Karpas-422 (cell line): ENCODE data around the gene CSTF1. TPM values are rescaled to one million over a fixed set of nuclear protein-coding genes. Genes with fewer than 3 reads are reported as not detected.

Source experiments
- DNase-seq: peaks from one replicate; pipeline ENCODE4 v3.0.0-alpha.2; 2015
- H2AFZ ChIP-seq: fragments of 200-600 bp; sonication (generic); 2 replicates; pipeline ENCODE4 v1.6.1; 2014; ENCODE audit warnings: antibody characterized with exemption, low read length, mixed read lengths
- H3K27ac ChIP-seq: fragments of 200-600 bp; sonication (generic); 2 replicates; pipeline ENCODE4 v1.5.1; 2014; ENCODE audit warnings: mild to moderate bottlenecking, low read length, moderate library complexity
- H3K27me3 ChIP-seq: fragments of 200-600 bp; sonication (generic); 2 replicates; pipeline ENCODE4 v1.6.1; 2014; ENCODE audit warnings: low read length, mixed read lengths
- H3K36me3 ChIP-seq: fragments of 200-600 bp; sonication (generic); 2 replicates; pipeline ENCODE4 v1.6.1; 2014; ENCODE audit warnings: low read length, mixed read lengths; ENCODE audit not compliant: insufficient read depth
- H3K4me1 ChIP-seq: fragments of 200-600 bp; sonication (generic); 2 replicates; pipeline ENCODE4 v1.6.1; 2014; ENCODE audit warnings: mild to moderate bottlenecking, low read length, mixed read lengths
- H3K4me2 ChIP-seq: fragments of 200-600 bp; sonication (generic); 2 replicates; pipeline ENCODE4 v1.6.1; 2014; ENCODE audit warnings: low read length, low read depth, mild to moderate bottlenecking; ENCODE audit not compliant: poor library complexity, severe bottlenecking
- H3K4me3 ChIP-seq: fragments of 200-600 bp; sonication (generic); 2 replicates; pipeline ENCODE4 v1.5.1; 2014; ENCODE audit warnings: mild to moderate bottlenecking, antibody characterized with exemption, low read length, mixed read lengths
- H3K79me2 ChIP-seq: fragments of 200-600 bp; sonication (generic); 2 replicates; pipeline ENCODE4 v1.6.1; 2014; ENCODE audit warnings: mild to moderate bottlenecking, low read length, mixed read lengths
- H3K9ac ChIP-seq: fragments of 200-600 bp; sonication (generic); 2 replicates; pipeline ENCODE4 v1.6.0; 2014; ENCODE audit warnings: low read length
- H3K9me2 ChIP-seq: fragments of 200-600 bp; sonication (generic), shearing (Covaris generic); replicated peaks from 2 replicates; pipeline ENCODE4 v1.6.0; 2014; ENCODE audit warnings: mild to moderate bottlenecking, low read length, moderate library complexity; ENCODE audit not compliant: insufficient read depth
- H3K9me3 ChIP-seq: fragments of 300-700, 200-600 bp; sonication (generic); 2 replicates; pipeline ENCODE4 v1.6.1; 2014; ENCODE audit warnings: low read length, mixed read lengths
- H4K20me1 ChIP-seq: fragments of 200-600 bp; sonication (generic); 2 replicates; pipeline ENCODE4 v1.6.1; 2014; ENCODE audit warnings: mild to moderate bottlenecking, antibody characterized with exemption, low read length, low read depth; ENCODE audit not compliant: insufficient read depth
- total RNA-seq: library from RNA; depleted of rRNA; stranded (reverse); fragments of >200 nt; shearing (Covaris generic); gene quantifications from 2 replicates; pipeline ENCODE4 v1.2.3, GENCODE V29; 2014; ENCODE audit warnings: low replicate concordance

CSTF1 gene
- total RNA-seq, 1 experiment from 2014 or later = 75.2 TPM

DNA sequence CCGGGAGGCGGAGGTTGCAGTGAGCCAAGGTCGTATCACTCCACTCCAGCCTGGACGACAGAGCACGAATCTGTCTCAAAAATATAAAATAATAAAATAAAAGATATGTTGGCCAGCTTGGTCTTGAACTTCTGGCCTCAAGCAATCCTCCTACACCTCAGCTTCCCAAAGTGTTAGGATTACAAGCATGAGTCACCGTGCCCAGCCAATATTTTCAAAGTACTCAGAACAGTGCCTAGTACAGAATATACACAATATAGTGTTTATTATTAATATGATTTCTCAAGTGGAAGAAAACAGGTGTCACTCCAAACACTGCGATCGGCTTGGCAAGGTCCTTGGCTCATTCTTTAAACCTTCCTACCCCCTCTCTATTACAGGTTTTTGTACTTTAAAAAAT is 30.5 kb upstream of the CSTF1 start:
- no peak overlapping the region for H3K4me2 ChIP-seq
- DNase-seq = no peak

DNA sequence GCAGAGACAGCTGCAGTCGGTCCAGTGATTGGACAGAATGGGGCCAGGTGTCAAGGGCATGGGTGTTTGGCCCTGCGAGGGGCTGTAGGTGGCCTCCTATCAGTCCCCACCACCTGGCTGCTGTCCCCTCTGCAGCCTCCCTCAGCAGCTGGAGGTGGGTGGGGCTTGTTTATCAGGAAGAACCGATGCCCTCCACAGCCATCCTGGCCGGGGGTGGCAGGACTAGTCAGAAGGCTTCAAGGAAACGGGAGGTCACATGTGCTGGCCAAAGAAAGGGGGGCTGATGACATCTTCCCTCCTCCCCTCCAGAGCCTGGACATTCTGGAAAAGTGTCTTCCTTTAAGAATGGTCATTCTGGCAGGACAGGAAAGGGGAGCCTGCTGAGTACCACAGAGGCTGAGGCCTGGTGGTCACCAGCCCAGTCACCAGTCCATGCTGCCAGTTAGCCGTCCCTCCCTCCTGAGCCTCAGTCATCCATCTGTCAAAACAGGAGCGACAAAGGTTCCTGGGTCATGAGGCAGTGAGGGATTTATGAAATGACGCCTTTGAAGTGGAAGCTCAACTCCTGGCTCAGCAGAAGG is 29.5 kb upstream of the CSTF1 start:
- H3K4me3 ChIP-seq = no peak overlapping the region
- H3K4me2 ChIP-seq = no peak overlapping the region
- H3K4me1 ChIP-seq = no peaks in the 10 kb centered on the region
- H4K20me1 ChIP-seq = 0 out of 2 replicates have a peak, but pooled peaks cover 3% of the 10 kb centered on the region
- no peaks in the 10 kb centered on the region for H3K9me3 ChIP-seq
- no peaks in the 10 kb centered on the region for H3K36me3 ChIP-seq
- no peaks in the 10 kb centered on the region for H3K9me2 ChIP-seq
- no peak for DNase-seq
- no peaks in the 10 kb centered on the region for H3K79me2 ChIP-seq
- H3K27ac ChIP-seq = no peak overlapping the region
- H2AFZ ChIP-seq = no peak overlapping the region
- no peaks in the 10 kb centered on the region for H3K27me3 ChIP-seq
- H3K9ac ChIP-seq = no peak overlapping the region

More for the DNA sequence above, 30.5 kb upstream of the CSTF1 start:
- H3K9ac ChIP-seq = no peak overlapping the region
- no peak overlapping the region for H3K27ac ChIP-seq
- no peak overlapping the region for H2AFZ ChIP-seq
- no peaks in the 10 kb centered on the region for H3K4me1 ChIP-seq
- no peaks in the 10 kb centered on the region for H3K9me2 ChIP-seq
- H3K27me3 ChIP-seq = no peaks in the 10 kb centered on the region
- no peaks in the 10 kb centered on the region for H3K9me3 ChIP-seq
- 0 out of 2 replicates have a peak, but pooled peaks cover 3% of the 10 kb centered on the region for H4K20me1 ChIP-seq
- no peaks in the 10 kb centered on the region for H3K79me2 ChIP-seq
- H3K4me3 ChIP-seq = no peak overlapping the region
- H3K36me3 ChIP-seq = no peaks in the 10 kb centered on the region

DNA sequence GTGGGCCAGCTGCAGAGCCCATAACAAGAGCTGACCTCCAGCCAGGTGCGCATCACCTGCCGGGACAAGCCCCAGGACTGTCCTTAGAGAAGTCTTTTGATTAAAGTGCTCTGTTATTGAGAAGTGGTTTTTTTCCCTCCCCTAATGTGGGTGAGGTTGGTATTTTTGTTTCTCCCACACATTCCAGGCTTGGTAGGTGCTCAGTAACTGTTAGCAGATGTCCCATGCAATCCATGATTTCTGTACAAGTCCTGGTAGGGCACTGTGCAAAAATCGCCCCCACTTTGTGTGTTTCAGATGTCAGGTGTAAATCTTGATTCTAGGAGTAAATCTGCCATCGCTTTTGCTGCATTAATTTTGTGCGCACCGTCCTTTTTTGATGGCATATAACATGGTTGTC is 29.0 kb upstream of the CSTF1 start:
- H3K4me3 ChIP-seq = no peak overlapping the region
- no peak overlapping the region for H3K9ac ChIP-seq
- no peak overlapping the region for H3K4me2 ChIP-seq
- H3K27me3 ChIP-seq = no peaks in the 10 kb centered on the region
- H3K27ac ChIP-seq = no peak overlapping the region
- no peaks in the 10 kb centered on the region for H3K4me1 ChIP-seq
- H3K36me3 ChIP-seq = no peaks in the 10 kb centered on the region
- H3K79me2 ChIP-seq = no peaks in the 10 kb centered on the region
- H4K20me1 ChIP-seq = 0 out of 2 replicates have a peak, but pooled peaks cover 3% of the 10 kb centered on the region
- no peaks in the 10 kb centered on the region for H3K9me3 ChIP-seq
- H3K9me2 ChIP-seq = no peaks in the 10 kb centered on the region
- no peak overlapping the region for H2AFZ ChIP-seq
- DNase-seq = no peak

DNA sequence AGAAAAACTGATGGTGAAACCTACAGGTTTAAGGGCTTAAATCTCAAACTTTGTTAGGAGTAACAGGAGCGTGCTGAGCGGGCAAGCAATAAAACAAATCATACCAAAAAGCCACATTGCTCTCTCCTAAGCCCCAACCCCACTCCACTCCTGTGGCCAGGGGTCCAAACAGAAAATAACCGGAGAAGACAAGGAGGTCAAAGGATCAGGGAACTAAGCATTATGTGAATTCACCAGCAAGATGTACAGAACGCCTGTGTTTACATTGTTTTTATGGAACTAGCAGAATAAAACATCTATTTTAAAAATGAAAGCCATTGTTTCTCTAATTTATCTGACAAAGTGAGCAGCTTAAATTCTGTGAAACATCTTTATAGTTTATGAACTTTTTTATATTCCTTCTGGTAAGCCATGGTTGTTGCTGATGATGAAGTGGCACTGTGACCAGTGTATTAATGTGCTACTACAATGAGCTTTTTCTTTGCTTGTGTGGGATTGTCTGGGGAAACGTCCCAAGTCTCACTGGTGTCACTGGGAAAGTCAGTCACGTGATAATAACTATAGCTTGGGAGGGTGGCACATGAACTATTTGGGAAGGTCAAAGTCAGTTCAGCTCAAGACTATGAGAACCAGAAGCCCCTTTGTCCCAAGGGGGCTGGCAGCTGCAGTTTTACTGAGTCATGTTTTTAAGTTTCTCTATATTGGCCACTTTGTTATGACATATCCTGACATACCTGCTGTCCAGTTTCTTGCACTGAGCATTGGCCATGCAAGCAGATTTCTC is 23.9 kb upstream of the CSTF1 start:
- H3K36me3 ChIP-seq = peaks cover 30% of the 10 kb centered on the region; the same call in 1 of the 2 replicates
- H2AFZ ChIP-seq = no peak overlapping the region
- H3K27me3 ChIP-seq = no peaks in the 10 kb centered on the region
- H3K27ac ChIP-seq = no peak overlapping the region
- no peak overlapping the region for H3K4me2 ChIP-seq
- no peaks in the 10 kb centered on the region for H3K9me2 ChIP-seq
- H3K4me1 ChIP-seq = no peaks in the 10 kb centered on the region
- H3K9me3 ChIP-seq = no peaks in the 10 kb centered on the region
- peaks cover 3% of the 10 kb centered on the region; the same call in 1 of the 2 replicates for H4K20me1 ChIP-seq
- H3K4me3 ChIP-seq = no peak overlapping the region
- H3K9ac ChIP-seq = no peak overlapping the region
- no peak for DNase-seq
- H3K79me2 ChIP-seq = no peaks in the 10 kb centered on the region

DNA sequence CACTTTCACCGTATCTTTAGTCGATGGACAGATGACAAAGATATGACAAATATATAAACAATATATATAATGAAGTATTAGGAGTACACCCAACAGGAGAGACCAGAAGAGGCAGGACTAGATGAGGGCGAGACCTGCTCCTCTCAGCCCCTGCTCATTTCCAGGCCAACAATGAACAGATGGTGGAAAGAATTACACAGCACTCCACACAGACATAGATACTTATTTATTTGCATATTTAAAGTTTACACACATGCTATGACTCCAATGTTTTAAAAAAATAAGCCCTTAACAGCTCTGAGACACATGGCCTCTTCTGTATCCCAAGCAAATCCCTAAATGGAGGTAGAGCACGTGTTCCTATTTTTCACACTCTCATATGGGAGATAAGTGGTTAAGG is 23.3 kb upstream of the CSTF1 start:
- Histone ChIP-seq H3K27me3 (no peaks in the 10 kb centered on the region), H3K9ac (no peak overlapping the region), H3K27ac (no peak overlapping the region), H3K36me3 (peaks cover 36% of the 10 kb centered on the region; the same call in 1 of the 2 replicates), H3K4me1 (no peaks in the 10 kb centered on the region), H4K20me1 (peaks cover 3% of the 10 kb centered on the region; the same call in 1 of the 2 replicates), H3K79me2 (0 out of 2 replicates have a peak, but pooled peaks cover 3% of the 10 kb centered on the region), H3K4me2 (no peak overlapping the region), H3K9me3 (no peaks in the 10 kb centered on the region), H3K9me2 (no peaks in the 10 kb centered on the region), H2AFZ (no peak overlapping the region), H3K4me3 (no peak overlapping the region)
- DNase-seq = no peak

DNA sequence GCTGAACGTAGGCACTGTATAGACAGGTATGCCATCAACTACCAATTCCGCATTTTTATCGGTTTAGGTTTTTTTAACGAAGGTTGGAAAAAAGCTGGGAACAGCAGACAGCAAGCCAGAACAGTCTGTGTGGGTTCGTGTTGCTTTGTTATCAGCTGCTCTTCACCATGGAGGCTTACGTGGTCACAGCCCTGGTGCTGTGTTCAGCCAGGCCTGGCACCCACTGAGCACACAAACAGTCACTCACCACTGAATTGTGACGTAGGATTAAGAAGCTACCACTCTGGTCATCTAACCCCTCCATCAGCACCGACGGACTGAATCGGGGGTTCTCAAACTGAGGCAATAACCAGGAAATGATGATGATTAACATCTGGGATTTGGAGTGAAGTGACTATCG is 20.5 kb upstream of the CSTF1 start:
- H3K9me2 ChIP-seq = no peaks in the 10 kb centered on the region
- no peak overlapping the region for H3K27ac ChIP-seq
- H3K9ac ChIP-seq = no peak overlapping the region
- no peaks in the 10 kb centered on the region for H3K27me3 ChIP-seq
- H3K9me3 ChIP-seq = no peaks in the 10 kb centered on the region
- peaks cover 22% of the 10 kb centered on the region for H3K79me2 ChIP-seq
- H3K4me2 ChIP-seq = no peak overlapping the region
- peaks cover 3% of the 10 kb centered on the region; the same call in 1 of the 2 replicates for H3K4me1 ChIP-seq
- no peak overlapping the region for H3K4me3 ChIP-seq
- H4K20me1 ChIP-seq = peaks cover 3% of the 10 kb centered on the region; the same call in 1 of the 2 replicates
- no peak overlapping the region for H2AFZ ChIP-seq
- DNase-seq = no peak
- H3K36me3 ChIP-seq = peaks cover 49% of the 10 kb centered on the region

DNA sequence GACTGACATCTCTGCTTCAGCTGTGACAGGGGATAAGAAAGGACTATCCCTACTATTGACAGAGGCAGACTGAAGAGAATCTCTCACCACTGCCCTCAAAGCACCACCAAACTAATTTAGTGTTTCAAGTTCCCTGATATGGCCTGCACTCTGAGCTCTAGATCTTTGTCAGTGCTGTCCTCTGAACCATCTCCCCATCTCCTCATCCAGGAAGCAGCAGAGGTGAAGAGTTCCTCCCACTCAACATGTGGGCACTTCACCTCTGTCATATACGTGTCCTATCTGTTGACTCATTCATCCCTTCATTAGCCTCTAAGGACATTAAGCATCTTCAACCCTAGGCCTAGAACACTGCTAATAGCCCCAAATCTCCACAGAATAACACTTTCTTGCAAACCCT is 19.6 kb upstream of the CSTF1 start:
- peaks cover 51% of the 10 kb centered on the region for H3K36me3 ChIP-seq
- H3K79me2 ChIP-seq = peaks cover 29% of the 10 kb centered on the region
- no peak overlapping the region for H3K9ac ChIP-seq
- peaks cover 3% of the 10 kb centered on the region; the same call in 1 of the 2 replicates for H3K4me1 ChIP-seq
- no peaks in the 10 kb centered on the region for H3K9me2 ChIP-seq
- H3K27ac ChIP-seq = no peak overlapping the region
- H3K9me3 ChIP-seq = no peaks in the 10 kb centered on the region
- H3K4me3 ChIP-seq = no peak overlapping the region
- H4K20me1 ChIP-seq = peaks cover 3% of the 10 kb centered on the region; the same call in 1 of the 2 replicates
- no peaks in the 10 kb centered on the region for H3K27me3 ChIP-seq
- H3K4me2 ChIP-seq = no peak overlapping the region
- DNase-seq = no peak
- no peak overlapping the region for H2AFZ ChIP-seq

DNA sequence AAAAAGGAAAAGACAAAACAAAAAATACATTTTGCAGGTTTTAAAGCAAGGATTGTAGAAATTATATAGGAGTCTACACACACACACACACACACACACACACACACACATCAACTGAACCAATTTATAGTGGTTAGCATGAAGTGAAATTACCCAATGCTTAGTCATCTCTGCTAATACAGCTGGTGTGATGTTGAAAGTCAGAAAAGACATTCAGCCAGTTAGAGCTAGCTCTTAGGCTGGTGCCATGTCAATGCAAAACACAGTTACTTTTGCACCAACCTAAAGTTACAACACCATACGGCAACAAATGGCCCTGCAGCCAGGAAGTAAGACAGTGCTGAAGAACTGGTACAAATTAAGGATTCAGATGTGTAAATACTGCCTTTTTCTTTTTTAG is 18.5 kb upstream of the CSTF1 start:
- DNase-seq = no peak
- Histone ChIP-seq H3K9me3 (no peaks in the 10 kb centered on the region), H4K20me1 (peaks cover 3% of the 10 kb centered on the region; the same call in 1 of the 2 replicates), H3K79me2 (peaks cover 40% of the 10 kb centered on the region), H3K9me2 (no peaks in the 10 kb centered on the region), H3K9ac (no peak overlapping the region), H2AFZ (no peak overlapping the region), H3K36me3 (peaks cover 62% of the 10 kb centered on the region), H3K4me3 (no peak overlapping the region), H3K27me3 (no peaks in the 10 kb centered on the region), H3K4me2 (no peak overlapping the region), H3K27ac (no peak overlapping the region), H3K4me1 (peaks cover 3% of the 10 kb centered on the region; the same call in 1 of the 2 replicates)
